ENCODE measurements around the gene CPNE7. TPM values are rescaled to one million over a fixed set of nuclear protein-coding genes. Genes with fewer than 3 reads are reported as not detected.

The CPNE7 gene
- total RNA-seq, 2 experiments from 2014 or later = 8.5 to 9.5 TPM

DNA sequence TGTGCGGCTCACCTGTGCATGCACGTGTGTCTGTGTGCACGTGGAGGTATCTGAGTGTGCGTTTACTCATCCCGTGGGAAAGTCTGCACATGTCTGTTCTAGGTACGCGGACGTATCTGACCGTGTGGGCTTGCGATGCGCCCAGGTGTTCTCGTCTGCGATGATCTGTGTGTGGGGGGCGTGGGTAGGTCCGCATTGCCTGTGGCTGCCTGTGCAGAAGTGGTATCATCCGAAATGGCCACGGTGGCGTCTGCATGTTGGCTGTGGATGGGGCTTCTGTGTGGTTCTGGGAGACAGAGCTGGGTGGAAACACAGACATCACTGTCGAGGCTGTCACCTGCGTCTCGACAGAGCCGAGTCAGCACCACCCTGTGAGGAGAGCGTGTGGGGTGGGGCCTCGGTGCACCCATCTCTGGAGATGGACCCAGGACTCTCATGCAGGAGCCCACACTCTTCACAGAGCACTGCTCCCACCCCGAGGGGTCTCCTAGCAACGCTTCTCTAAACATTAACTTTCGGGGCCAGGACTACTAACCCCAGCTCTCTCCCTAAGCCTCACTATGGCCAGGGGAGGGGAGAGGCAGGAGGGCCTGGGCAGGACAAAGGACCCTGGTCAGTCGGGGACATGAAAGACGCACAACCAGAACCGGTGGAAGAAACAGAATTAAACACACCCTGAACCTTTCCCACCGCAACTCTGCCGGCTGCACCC lies 46.3 kb downstream of the CPNE7 start:
- Mint-ChIP-seq H3K9me3 (peaks cover 1% of the 10 kb centered on the region), H3K36me3 (ENCODE audit: low read depth) (no peaks in the 10 kb centered on the region), H3K27me3 (peaks cover 7% of the 10 kb centered on the region), H3K4me3 (no peak overlapping the region), H3K4me1 (ENCODE audit: low read depth) (peaks cover 5% of the 10 kb centered on the region), H3K27ac (no peak overlapping the region)
- intact Hi-C loops (cut with micrococcal nuclease) = no loop called here
- ChIA-PET POLR2A (no interaction called here), CTCF (no interaction called here)
- TF ChIP-seq, protein P1, sequence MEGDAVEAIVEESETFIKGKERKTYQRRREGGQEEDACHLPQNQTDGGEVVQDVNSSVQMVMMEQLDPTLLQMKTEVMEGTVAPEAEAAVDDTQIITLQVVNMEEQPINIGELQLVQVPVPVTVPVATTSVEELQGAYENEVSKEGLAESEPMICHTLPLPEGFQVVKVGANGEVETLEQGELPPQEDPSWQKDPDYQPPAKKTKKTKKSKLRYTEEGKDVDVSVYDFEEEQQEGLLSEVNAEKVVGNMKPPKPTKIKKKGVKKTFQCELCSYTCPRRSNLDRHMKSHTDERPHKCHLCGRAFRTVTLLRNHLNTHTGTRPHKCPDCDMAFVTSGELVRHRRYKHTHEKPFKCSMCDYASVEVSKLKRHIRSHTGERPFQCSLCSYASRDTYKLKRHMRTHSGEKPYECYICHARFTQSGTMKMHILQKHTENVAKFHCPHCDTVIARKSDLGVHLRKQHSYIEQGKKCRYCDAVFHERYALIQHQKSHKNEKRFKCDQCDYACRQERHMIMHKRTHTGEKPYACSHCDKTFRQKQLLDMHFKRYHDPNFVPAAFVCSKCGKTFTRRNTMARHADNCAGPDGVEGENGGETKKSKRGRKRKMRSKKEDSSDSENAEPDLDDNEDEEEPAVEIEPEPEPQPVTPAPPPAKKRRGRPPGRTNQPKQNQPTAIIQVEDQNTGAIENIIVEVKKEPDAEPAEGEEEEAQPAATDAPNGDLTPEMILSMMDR (IDR thresholded peaks at IDR 0.05) = no peak
- ATAC-seq = no peak
- DNase-seq = no peak

DNA sequence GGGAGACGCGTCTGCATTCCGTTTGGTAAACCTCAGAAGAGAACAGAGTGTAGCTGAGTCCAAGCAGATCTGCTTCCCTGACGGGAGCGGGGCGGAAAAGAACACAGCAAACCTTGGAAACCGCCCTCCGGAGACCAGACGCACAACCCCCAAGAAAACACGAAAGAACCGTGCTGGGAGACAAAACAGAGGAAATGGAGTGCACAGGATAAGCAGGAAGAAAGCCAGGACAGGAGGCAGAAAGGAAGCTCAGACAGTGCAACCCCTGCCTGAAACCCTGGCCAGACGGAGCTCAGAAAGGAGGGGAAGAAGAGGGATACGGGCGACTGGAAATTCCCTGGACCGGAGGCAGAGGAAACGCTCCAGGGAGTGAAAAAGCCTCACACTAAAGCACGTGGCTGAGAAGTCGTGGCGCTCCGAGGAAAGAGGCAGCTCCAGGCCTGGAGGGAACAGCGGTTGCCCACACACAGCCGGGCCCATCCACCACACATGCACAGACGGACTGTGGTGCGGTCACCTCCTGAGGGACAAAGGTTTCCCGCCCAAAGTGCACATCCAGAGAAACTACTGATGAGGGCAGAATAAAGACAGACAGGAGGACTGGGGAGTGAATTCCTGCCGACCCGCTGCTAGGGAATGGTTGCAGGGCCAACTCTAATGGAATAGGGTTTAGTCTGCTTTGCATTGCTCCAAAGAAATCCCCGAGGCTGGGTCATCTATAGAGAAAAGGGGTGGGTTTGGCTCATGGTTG lies 48.1 kb downstream of the CPNE7 start:
- no peak overlapping the region for H3K27ac Mint-ChIP-seq
- DNase-seq (no peak), ATAC-seq (no peak)
- H3K27me3 Mint-ChIP-seq = peaks cover 7% of the 10 kb centered on the region
- POLR2A ChIA-PET = no interaction called here
- no peaks in the 10 kb centered on the region for H3K36me3 Mint-ChIP-seq (ENCODE audit: low read depth)
- TF ChIP-seq, protein P1 (IDR thresholded peaks at IDR 0.05) = no peak
- H3K4me1 Mint-ChIP-seq (ENCODE audit: low read depth) = no peaks in the 10 kb centered on the region
- no peaks in the 10 kb centered on the region for H3K9me3 Mint-ChIP-seq
- intact Hi-C loops (cut with micrococcal nuclease) = no loop called here
- CTCF ChIA-PET = no interaction called here
- H3K4me3 Mint-ChIP-seq = no peak overlapping the region

- H3K27me3 Mint-ChIP-seq = peaks cover 7% of the 10 kb centered on the region
- H3K9me3 Mint-ChIP-seq = no peaks in the 10 kb centered on the region
- H3K36me3 Mint-ChIP-seq (ENCODE audit: low read depth) = no peaks in the 10 kb centered on the region
- H3K27ac Mint-ChIP-seq = no peak overlapping the region
- H3K4me3 Mint-ChIP-seq = no peak overlapping the region
- ATAC-seq = no peak
- TF ChIP-seq, protein P1 (IDR thresholded peaks at IDR 0.05) = no peak
- ChIA-PET CTCF (no interaction called here), POLR2A (no interaction called here)
- no peak for DNase-seq
- intact Hi-C loops (cut with micrococcal nuclease) = no loop called here
- no peaks in the 10 kb centered on the region for H3K4me1 Mint-ChIP-seq (ENCODE audit: low read depth)
Observed at GRCh38 chr16:89624777-89625761, 49.5 kb downstream of the CPNE7 start.

DNA sequence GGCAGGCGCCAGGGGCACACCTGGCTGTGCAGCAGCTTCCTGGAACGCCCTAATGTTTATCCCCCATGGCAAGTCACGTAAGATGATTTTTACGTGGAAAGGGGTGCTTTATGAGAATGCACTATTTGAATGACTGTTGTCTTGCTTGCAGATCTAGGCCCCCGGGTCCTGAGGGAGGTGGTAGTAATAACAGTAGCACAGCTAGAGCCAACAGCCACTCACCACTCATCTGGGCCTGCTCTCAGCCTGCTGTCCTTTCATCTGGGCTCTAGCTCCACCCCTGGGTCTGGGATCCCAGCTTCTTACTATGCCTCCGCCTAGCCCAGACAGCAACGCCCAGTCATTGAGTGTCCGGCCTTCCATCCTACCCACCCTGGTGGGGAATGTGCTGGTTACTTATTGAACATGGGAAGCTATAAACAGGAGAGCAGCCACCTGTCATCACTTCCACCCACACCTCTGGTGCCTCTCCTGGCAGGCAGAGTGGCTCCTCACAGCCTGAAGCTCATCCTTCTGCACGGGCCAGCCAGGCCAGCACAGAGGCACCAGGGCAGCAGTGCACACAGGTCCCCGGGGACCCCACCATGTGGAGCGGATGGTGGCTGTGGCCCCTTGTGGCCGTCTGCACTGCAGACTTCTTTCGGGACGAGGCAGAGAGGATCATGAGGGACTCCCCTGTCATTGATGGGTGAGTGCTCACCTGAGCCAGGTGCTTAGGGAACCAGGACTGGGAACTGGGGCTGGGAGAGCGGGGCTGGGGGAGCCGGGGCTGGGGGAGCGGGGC lies 54.5 kb downstream of the CPNE7 start:
- H3K27me3 Mint-ChIP-seq = no peaks in the 10 kb centered on the region

More for the DNA sequence above, 54.5 kb downstream of the CPNE7 start:
- DNase-seq (no peak), ATAC-seq (no peak)
- Mint-ChIP-seq H3K9me3 (no peaks in the 10 kb centered on the region), H3K4me3 (no peak overlapping the region), H3K4me1 (ENCODE audit: low read depth) (no peaks in the 10 kb centered on the region), H3K27ac (no peak overlapping the region), H3K36me3 (ENCODE audit: low read depth) (no peaks in the 10 kb centered on the region)
- TF ChIP-seq, protein P1 (IDR thresholded peaks at IDR 0.05) = no peak
- ChIA-PET POLR2A (interaction anchor here (0.6 kb wide), 1 partner anchor 794 kb away, joined by 4 read pairs; no protein-coding TSS in a partner anchor), CTCF (no interaction called here)
- intact Hi-C loops (cut with micrococcal nuclease) = no loop called here

All from activated CD8-positive, alpha-beta T cell treated with anti-CD3 and anti-CD28 coated beads for 36 hours (primary cell).